ACC112 (cell line): ENCODE results near the gene PAX9.
"Not testable (repeated sequence)": the region's sequence is repeated elsewhere in the genome, so short reads cannot be mapped to it uniquely, and the experiment has no call there.

Experiments
- H2AFZ ChIP-seq: fragments of 200-600 bp; sonication (generic); one replicate; pipeline ENCODE4 v1.6.0; 2017; ENCODE audit warnings: antibody characterized with exemption, low read length; ENCODE audit not compliant: unreplicated experiment
- H3K27ac ChIP-seq: fragments of 200-600 bp; sonication (generic); 2 replicates; pipeline ENCODE4 v1.5.1; 2014; ENCODE audit warnings: low read depth, mild to moderate bottlenecking, antibody characterized with exemption, low read length, moderate library complexity
- H3K27me3 ChIP-seq: fragments of 200-600 bp; sonication (generic); 2 replicates; pipeline ENCODE4 v1.6.1; 2014; ENCODE audit warnings: mild to moderate bottlenecking, antibody characterized with exemption, low read length, moderate library complexity, mixed read lengths; ENCODE audit not compliant: insufficient read depth
- H3K36me3 ChIP-seq: fragments of 200-600 bp; sonication (generic); 2 replicates; pipeline ENCODE4 v1.6.1; 2016; ENCODE audit warnings: mild to moderate bottlenecking, antibody characterized with exemption, low read length, moderate library complexity, mixed read lengths; ENCODE audit not compliant: insufficient read depth
- H3K4me1 ChIP-seq: fragments of 200-600 bp; sonication (generic); one replicate; pipeline ENCODE4 v1.6.1; 2016; ENCODE audit warnings: low read length, mixed read lengths; ENCODE audit not compliant: insufficient read depth, unreplicated experiment, control insufficient read depth
- H3K4me3 ChIP-seq: fragments of 200-600 bp; sonication (generic); 2 replicates; pipeline ENCODE4 v1.5.1; 2014; ENCODE audit warnings: mild to moderate bottlenecking, low read depth, low read length
- H3K79me2 ChIP-seq: fragments of 200-600 bp; sonication (generic); one replicate; pipeline ENCODE4 v1.6.0; 2016; ENCODE audit warnings: low read length; ENCODE audit not compliant: control insufficient read depth, unreplicated experiment, insufficient read depth

The PAX9 gene

GRCh38 chr14:36682338-36682737, 20.7 kb downstream of the PAX9 start:
- Histone ChIP-seq H3K27ac (no peak overlapping the region), H3K4me1 (no peaks in the 10 kb centered on the region), H3K4me3 (no peak overlapping the region)

GRCh38 chr14:36683083-36683724, 21.5 kb downstream of the PAX9 start:
- H3K27ac ChIP-seq = no peak overlapping the region
- H3K36me3 ChIP-seq = no peaks in the 10 kb centered on the region
- H3K4me3 ChIP-seq = no peak overlapping the region
- no peaks in the 10 kb centered on the region for H3K79me2 ChIP-seq
- H3K27me3 ChIP-seq = peaks cover 16% of the 10 kb centered on the region; the same call in 1 of the 2 replicates
- no peak overlapping the region for H2AFZ ChIP-seq
- no peaks in the 10 kb centered on the region for H3K4me1 ChIP-seq

More at GRCh38 chr14:36682338-36682737, 20.7 kb downstream of the PAX9 start:
- peaks cover 25% of the 10 kb centered on the region; the same call in 1 of the 2 replicates for H3K27me3 ChIP-seq
- H3K79me2 ChIP-seq = no peaks in the 10 kb centered on the region
- no peaks in the 10 kb centered on the region for H3K36me3 ChIP-seq
- no peak overlapping the region for H2AFZ ChIP-seq

DNA sequence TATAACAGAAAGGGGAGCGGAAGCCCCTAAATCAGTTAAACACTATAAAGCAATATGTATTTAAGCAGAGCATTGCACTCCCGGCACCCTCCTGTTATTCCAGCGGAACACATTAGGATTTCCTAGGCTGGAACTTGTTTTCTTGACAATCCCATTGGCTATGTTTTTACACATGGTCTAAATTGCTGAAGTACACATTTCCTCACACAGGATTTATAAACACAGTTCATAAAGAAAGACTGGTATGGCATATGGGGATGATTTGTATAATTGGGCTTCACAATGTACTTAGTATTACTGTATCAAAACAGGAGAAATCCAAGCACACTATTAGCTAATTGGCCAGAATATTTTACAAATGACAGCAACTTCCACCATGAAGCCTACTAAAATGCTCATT, 23.3 kb downstream of the PAX9 start:
- no peaks in the 10 kb centered on the region for H3K79me2 ChIP-seq
- no peaks in the 10 kb centered on the region for H3K4me1 ChIP-seq
- no peak overlapping the region for H3K27ac ChIP-seq
- no peak overlapping the region for H3K4me3 ChIP-seq
- H3K36me3 ChIP-seq = no peaks in the 10 kb centered on the region
- no peak overlapping the region for H2AFZ ChIP-seq
- peaks cover 14% of the 10 kb centered on the region; the same call in 1 of the 2 replicates for H3K27me3 ChIP-seq

- no peaks in the 10 kb centered on the region for H3K36me3 ChIP-seq
- H3K27ac ChIP-seq = no peak overlapping the region
- H3K79me2 ChIP-seq = no peaks in the 10 kb centered on the region
- peaks cover 8% of the 10 kb centered on the region for H3K4me1 ChIP-seq
- H2AFZ ChIP-seq = no peak overlapping the region
- H3K27me3 ChIP-seq = peaks cover 6% of the 10 kb centered on the region; the same call in 1 of the 2 replicates
- no peak overlapping the region; the same call in 1 of the 2 replicates for H3K4me3 ChIP-seq
These were observed 28.8 kb downstream of the PAX9 start for GRCh38 chr14:36690311-36691040.

DNA sequence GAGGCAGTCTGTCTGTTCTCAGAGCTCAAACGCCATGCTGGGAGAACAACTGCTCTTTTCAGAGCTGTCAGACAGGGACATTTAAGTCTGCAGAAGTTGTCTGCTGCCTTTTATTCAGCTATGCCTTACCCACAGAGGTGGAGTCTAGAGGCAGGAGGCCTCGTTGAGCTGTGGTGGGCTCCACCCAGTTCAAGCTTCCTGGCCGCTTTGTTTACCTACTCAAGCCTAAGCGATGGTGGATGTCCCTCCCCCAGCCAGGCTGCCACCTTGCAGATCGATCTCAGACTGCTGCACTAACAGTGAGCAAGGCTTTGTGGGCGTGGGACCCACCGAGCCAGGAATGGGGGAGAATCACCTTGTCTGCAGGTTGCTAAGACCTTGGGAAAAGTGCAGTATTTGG, 37.8 kb downstream of the PAX9 start:
- H3K27ac ChIP-seq, H2AFZ ChIP-seq, H3K4me1 ChIP-seq, H3K36me3 ChIP-seq, H3K4me3 ChIP-seq, H3K79me2 ChIP-seq: not testable (repeated sequence)
- peaks cover 40% of the 10 kb centered on the region for H3K27me3 ChIP-seq

DNA sequence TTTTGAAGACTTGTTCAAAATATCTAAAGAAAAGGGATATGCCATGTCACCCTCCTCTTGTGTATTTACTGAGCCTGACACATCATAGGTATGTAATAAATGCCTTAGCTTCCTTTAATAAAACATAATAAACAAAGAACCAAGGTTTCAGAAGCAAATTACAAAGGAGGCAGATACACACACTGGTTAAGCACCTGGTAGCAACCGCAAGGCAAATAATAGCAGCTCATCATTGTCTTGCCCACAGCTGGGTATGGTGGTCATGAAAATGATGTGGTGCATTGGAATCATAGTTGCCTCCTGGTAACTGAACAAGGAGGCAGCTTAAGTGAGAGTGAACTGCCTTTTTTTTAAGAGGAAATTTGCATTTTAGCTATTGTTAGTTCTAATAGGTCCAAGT, 39.0 kb downstream of the PAX9 start:
- H3K27ac ChIP-seq = no peak overlapping the region
- H3K4me1 ChIP-seq = no peaks in the 10 kb centered on the region
- H3K79me2 ChIP-seq = no peaks in the 10 kb centered on the region
- H3K4me3 ChIP-seq = no peak overlapping the region
- no peak overlapping the region for H2AFZ ChIP-seq
- H3K27me3 ChIP-seq = peaks cover 40% of the 10 kb centered on the region
- H3K36me3 ChIP-seq = no peaks in the 10 kb centered on the region

DNA sequence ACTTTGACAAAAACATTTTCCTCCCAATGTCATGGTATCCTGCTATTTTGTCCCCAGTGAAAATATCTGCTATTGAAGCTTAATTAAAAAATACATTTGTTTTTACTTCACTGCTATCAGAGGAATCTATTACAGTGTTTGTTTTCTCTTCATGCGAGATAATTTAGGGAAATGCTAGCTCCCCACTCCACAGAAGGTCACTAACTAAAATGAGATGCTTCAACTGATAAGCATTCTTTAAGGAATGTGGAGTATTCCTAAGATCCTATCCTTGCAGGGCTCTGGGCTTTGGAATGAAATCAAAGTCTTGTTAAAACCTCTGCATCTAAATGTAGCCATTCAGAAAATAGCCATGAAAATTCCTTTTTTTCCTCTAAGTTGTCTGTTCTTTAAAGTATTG, 39.5 kb downstream of the PAX9 start:
- H3K27ac ChIP-seq = no peak overlapping the region
- no peaks in the 10 kb centered on the region for H3K36me3 ChIP-seq
- peaks cover 45% of the 10 kb centered on the region for H3K27me3 ChIP-seq
- no peaks in the 10 kb centered on the region for H3K79me2 ChIP-seq
- no peaks in the 10 kb centered on the region for H3K4me1 ChIP-seq
- H2AFZ ChIP-seq = no peak overlapping the region
- H3K4me3 ChIP-seq = no peak overlapping the region

DNA sequence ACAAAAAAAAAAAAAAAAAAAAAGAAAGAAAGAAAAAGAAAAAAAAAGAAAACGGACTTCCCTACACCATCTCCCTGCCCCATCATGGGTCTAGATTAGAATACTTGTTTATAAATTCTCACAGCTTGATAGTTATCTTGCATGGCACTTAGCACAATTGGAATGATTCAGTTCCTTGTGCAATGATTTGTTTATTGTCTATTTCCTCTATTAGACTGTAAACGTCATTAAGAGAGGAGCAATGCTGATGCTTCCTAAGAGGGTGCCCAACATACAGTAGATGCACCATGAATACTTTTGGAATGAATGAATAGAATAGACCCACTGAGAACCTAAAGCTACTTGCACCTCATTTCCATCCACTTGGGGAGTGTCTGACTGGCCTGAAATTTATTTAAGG, 40.8 kb downstream of the PAX9 start:
- Histone ChIP-seq H3K79me2 (no peaks in the 10 kb centered on the region), H3K4me3 (no peak overlapping the region), H3K36me3 (no peaks in the 10 kb centered on the region), H3K27me3 (peaks cover 55% of the 10 kb centered on the region), H2AFZ (no peak overlapping the region), H3K27ac (no peak overlapping the region), H3K4me1 (no peaks in the 10 kb centered on the region)

DNA sequence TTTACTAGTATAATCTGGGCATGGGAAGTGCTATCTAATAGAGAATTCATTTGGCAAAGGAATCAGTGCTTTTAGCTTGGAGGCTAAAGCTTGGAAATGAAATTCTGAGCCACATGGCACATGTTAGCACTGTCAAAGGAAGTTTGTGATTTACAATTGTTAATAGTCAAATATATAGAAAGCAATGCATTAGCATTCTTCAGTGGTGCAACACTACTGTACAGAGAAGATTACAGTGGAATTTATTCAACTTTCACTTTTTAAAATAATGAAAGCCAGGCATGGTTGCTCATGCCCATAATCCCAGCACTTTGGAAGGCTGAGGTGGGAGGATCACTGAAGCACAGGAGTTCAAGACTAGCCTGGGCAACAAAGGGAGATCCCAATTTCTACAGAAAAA, 45.9 kb downstream of the PAX9 start:
- Histone ChIP-seq H3K27ac (no peak overlapping the region), H3K79me2 (no peaks in the 10 kb centered on the region), H3K4me3 (no peak overlapping the region), H3K27me3 (peaks cover 44% of the 10 kb centered on the region), H3K36me3 (no peaks in the 10 kb centered on the region), H3K4me1 (no peaks in the 10 kb centered on the region), H2AFZ (no peak overlapping the region)

DNA sequence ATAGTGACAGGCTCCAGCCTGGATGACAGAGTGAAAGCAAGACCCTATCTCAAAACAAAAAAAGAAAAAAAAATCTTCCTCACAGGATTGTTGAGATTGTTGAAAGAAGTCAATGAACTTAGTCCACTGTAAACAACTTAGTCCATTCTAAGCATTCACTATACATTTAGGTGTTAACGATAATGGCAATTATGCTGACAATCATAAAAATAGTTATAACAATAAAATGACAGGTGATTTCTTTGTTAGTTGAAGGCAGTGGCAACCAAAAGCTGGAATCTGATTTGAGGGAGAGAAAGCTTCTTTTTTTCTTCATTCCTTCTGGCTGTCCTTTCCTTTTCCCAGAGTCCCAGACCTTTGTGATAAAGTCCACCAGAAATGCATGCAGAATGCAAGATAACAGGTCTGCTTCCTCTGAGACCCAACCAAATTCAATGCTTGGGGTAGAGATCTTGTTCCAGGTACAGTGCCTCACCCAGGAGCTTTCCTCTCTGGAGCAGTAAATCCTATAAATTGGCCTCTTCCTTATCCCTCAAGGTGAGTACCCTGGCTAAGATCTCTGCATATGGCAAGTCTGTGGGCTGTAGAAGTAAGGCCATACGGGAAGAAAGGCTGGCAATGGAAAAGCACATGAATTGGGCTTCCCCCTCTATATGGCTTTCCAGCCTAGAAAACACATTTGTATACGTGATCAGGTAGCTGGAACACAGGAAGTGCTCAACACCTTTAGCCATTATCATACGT, 52.5 kb downstream of the PAX9 start:
- Histone ChIP-seq H3K36me3 (no peaks in the 10 kb centered on the region), H3K4me3 (no peak overlapping the region), H2AFZ (no peak overlapping the region), H3K79me2 (no peaks in the 10 kb centered on the region), H3K4me1 (no peaks in the 10 kb centered on the region), H3K27ac (no peak overlapping the region), H3K27me3 (peaks cover 41% of the 10 kb centered on the region)
